GM12878 (cell line): ENCODE measurements around the gene FAM120A. TPM values are rescaled to one million over a fixed set of nuclear protein-coding genes. Genes with fewer than 3 reads are reported as not detected.

Experiments used
- BMI1 ChIP-seq: fragments of 450-650 bp; IDR thresholded peaks from 2 replicates; pipeline ENCODE4 v1.6.1; 2016; ENCODE audit warnings: mild to moderate bottlenecking, moderate library complexity, borderline replicate concordance
- KLF5 ChIP-seq: fragments of 450-650 bp; IDR thresholded peaks from 2 replicates; pipeline ENCODE4 v1.6.1; 2014; ENCODE audit warnings: mild to moderate bottlenecking; ENCODE audit not compliant: partially characterized antibody
- PRDM15 ChIP-seq: fragments of 450-650 bp; formaldehyde crosslinking; IDR thresholded peaks from 2 replicates; pipeline ENCODE4 v1.4.0; 2020; ENCODE audit warnings: mild to moderate bottlenecking, moderate library complexity
- RAD51 ChIP-seq: fragments of 450-650 bp; IDR thresholded peaks from 2 replicates; pipeline ENCODE4 v1.6.1; 2016; ENCODE audit warnings: moderate library complexity, mild to moderate bottlenecking, inconsistent platforms
- ZBTB11 ChIP-seq: fragments of 450-650 bp; formaldehyde crosslinking; IDR thresholded peaks from 2 replicates; pipeline ENCODE4 v1.5.0; 2022; ENCODE audit warnings: mild to moderate bottlenecking, missing genetic modification characterization
- polyA plus RNA-seq, 11 experiments: library from polyadenylated mRNA; depleted of rRNA in 4 of 11; unstranded in 6 of 11; stranded (reverse) in 5 of 11; fragments of >200 nt; fragmentation: Nextera tagmentation in 4 of 11; fragmentation: Illumina TruSeq in 1 of 11; extraction: Ambion mirVana in 4 of 11; extraction: Trizol in 1 of 11; gene quantifications; 1 replicate in 1 of 11; 2 replicates in 10 of 11; pipeline versions ENCODE4 v1.2.1 to v1.2.3, GENCODE V29; 2011 to 2016; ENCODE audit warnings: inconsistent platforms in 2 of 11, missing spikeins in 2 of 11, low read depth in 1 of 11
- total RNA-seq, 4 experiments: library from RNA; depleted of rRNA in 3 of 4; stranded (reverse); fragments of >200 nt in 3 of 4; fragmentation: Illumina TruSeq in 1 of 4; extraction: Trizol in 1 of 4; gene quantifications; 2 replicates each; pipeline versions ENCODE4 v1.2.1 to v1.2.3, GENCODE V29; 2013 to 2021

Gene FAM120A
- total and polyA plus RNA-seq, 10 of the 15 experiments (the other 5 are each of a cell fraction or from before 2014, with no cell fraction given): 13.1 to 89.6 (median 52.5) TPM

GRCh38 chr9:93456022-93456421, 4.5 kb downstream of the FAM120A start (continued):
- TF ChIP-seq KLF5: no peak
- no peak for TF ChIP-seq RAD51
- TF ChIP-seq BMI1: no peak
- no peak for TF ChIP-seq PRDM15 (CRISPR knock-in tag)
- no peak for TF ChIP-seq ZBTB11 (CRISPR knock-in tag)
- TF ChIP-seq, all 136 proteins: peak for 0
